ENCODE data around the gene LRRC75A.
"Not testable (repeated sequence)": the region's sequence is repeated elsewhere in the genome, so short reads cannot be mapped to it uniquely, and the experiment has no call there.

The LRRC75A gene

GRCh38 chr17:16432017-16432416 is 60.0 kb downstream of the LRRC75A start:
- DNase-seq (ENCODE audit: low read depth), result no peak

GRCh38 chr17:16430650-16431049 is 61.3 kb downstream of the LRRC75A start:
- DNase-seq (ENCODE audit: low read depth), result no peak

GRCh38 chr17:16429083-16429482 is 62.9 kb downstream of the LRRC75A start:
- DNase-seq (ENCODE audit: low read depth), result no peak

- no peak for DNase-seq (ENCODE audit: low read depth)
Observed at GRCh38 chr17:16428098-16428882, 63.7 kb downstream of the LRRC75A start.

- DNase-seq (ENCODE audit: low read depth), result no peak
Observed at GRCh38 chr17:16427020-16427419, 65.0 kb downstream of the LRRC75A start.

- no peak for DNase-seq (ENCODE audit: low read depth)
Observed at GRCh38 chr17:16425698-16426659, 66.0 kb downstream of the LRRC75A start.

- no peak for DNase-seq (ENCODE audit: low read depth)
Observed at GRCh38 chr17:16425202-16425601, 66.8 kb downstream of the LRRC75A start.

GRCh38 chr17:16423226-16423872 is 68.6 kb downstream of the LRRC75A start:
- no peak for DNase-seq (ENCODE audit: low read depth)

GRCh38 chr17:16422416-16422815 is 69.6 kb downstream of the LRRC75A start:
- DNase-seq (ENCODE audit: low read depth), result no peak

GRCh38 chr17:16419929-16420271 is 72.1 kb downstream of the LRRC75A start:
- DNase-seq (ENCODE audit: low read depth), result peak; percentile 42

- peak; percentile 53 for DNase-seq (ENCODE audit: low read depth)
Observed at GRCh38 chr17:16419074-16419928, 72.7 kb downstream of the LRRC75A start.

- no peak for DNase-seq (ENCODE audit: low read depth)
Observed at GRCh38 chr17:16418685-16419068, 73.3 kb downstream of the LRRC75A start.

- DNase-seq (ENCODE audit: low read depth), result no peak
Observed at GRCh38 chr17:16417896-16418684, 73.9 kb downstream of the LRRC75A start.

- DNase-seq (ENCODE audit: low read depth), result no peak
Observed at GRCh38 chr17:16417399-16417798, 74.6 kb downstream of the LRRC75A start.

GRCh38 chr17:16415031-16415924 is 76.7 kb downstream of the LRRC75A start, which contains the start of gene TRPV2:
TRPV2 (plus strand) TSS chr17:16415571; CDS start chr17:16417669, 2,098 bp downstream.
- peak; percentile 22 for DNase-seq (ENCODE audit: low read depth)

- DNase-seq (ENCODE audit: low read depth), result no peak
Observed at GRCh38 chr17:16407911-16408588, 83.9 kb downstream of the LRRC75A start.

GRCh38 chr17:16406742-16407674 is 85.0 kb downstream of the LRRC75A start:
- no peak for DNase-seq (ENCODE audit: low read depth)

- not testable (repeated sequence) for DNase-seq (ENCODE audit: low read depth)
Observed at GRCh38 chr17:16403847-16404246, 88.1 kb downstream of the LRRC75A start.

Data from stimulated activated CD8-positive, alpha-beta memory T cell treated with anti-CD3 and anti-CD28 coated beads, Interleukin-4, amount 100 ng/mL, for 24 hours (primary cell).